HCT116 (cell line): Measurements from ENCODE around the gene TTLL10. TPM values are rescaled to one million over a fixed set of nuclear protein-coding genes. Genes with fewer than 3 reads are reported as not detected.

Experiments
- ATAC-seq: fragments of 200-7000 bp; cut with Tn5 transposase; 2 replicates; pipeline ENCODE4 v1.9.1; 2020; ENCODE audit warnings: mild to moderate bottlenecking, moderate library complexity
- BruUV-seq: library from RNA; stranded (reverse); fragments of 400-500 nt; replicated peaks from 2 replicates; lab custom pipeline; 2021; lab: Mats Ljungman, UMichigan
- CTCF ChIA-PET: fragments of 300-600 bp; sonication (Branson Sonifier 250); formaldehyde crosslinking; loops from one replicate; lab custom pipeline; 2021; ENCODE audit warnings: antibody characterized with exemption; lab: Charles Lee
- POLR2A ChIA-PET: fragments of 300-600, 350-600 bp; sonication (Branson Sonifier 250); formaldehyde crosslinking; loops from one replicate; lab custom pipeline; 2021; ENCODE audit warnings: antibody characterized with exemption; lab: Charles Lee
- RAD21 ChIA-PET, 2 experiments: fragments of 300-600 bp; sonication (Branson Sonifier 250); formaldehyde crosslinking; loops; one replicate each; lab custom pipeline; 2023; ENCODE audit warnings: low total read pairs in 2 of 2; ENCODE audit not compliant: uncharacterized antibody in 2 of 2, unreplicated experiment in 2 of 2, low non-redundant PET in 1 of 2; lab: Charles Lee
- DNase-seq: peaks from one replicate; pipeline ENCODE4 v3.0.0-alpha.2; 2010; ENCODE audit warnings: low read depth, low spot score
- H2AFZ ChIP-seq: fragments of 200-600 bp; shearing (Covaris generic), sonication (generic); 2 replicates; pipeline ENCODE4 v1.6.1; 2017; ENCODE audit warnings: low read depth, mixed run types, mixed read lengths, antibody characterized with exemption, low read length; ENCODE audit not compliant: poor library complexity, severe bottlenecking
- H3K27ac ChIP-seq: 2 replicates; pipeline ENCODE4 v1.5.1; 2012; ENCODE audit warnings: low read depth, low read length
- H3K27me3 ChIP-seq: fragments of 200-600 bp; sonication (generic); 2 replicates; pipeline ENCODE4 v1.6.1; 2016; ENCODE audit warnings: mixed run types, low read length, mixed read lengths; ENCODE audit not compliant: insufficient read depth
- H3K36me3 ChIP-seq, 2 experiments: fragments of 200-500 bp in 1 of 2; fragments of 200-600 bp in 1 of 2; sonication (Bioruptor generic) in 1 of 2; sonication (generic) in 1 of 2; 2 replicates each; pipeline versions ENCODE4 v1.5.1 to v1.6.1; 2014 to 2016; ENCODE audit warnings: low read length in 2 of 2, inconsistent platforms in 1 of 2, mixed read lengths in 1 of 2, mixed run types in 1 of 2; ENCODE audit not compliant: insufficient read depth in 2 of 2, control insufficient read depth in 1 of 2
- H3K4me1 ChIP-seq, 2 experiments: fragments of 200-600 bp in 1 of 2; sonication (generic) in 1 of 2; 2 replicates each; pipeline versions ENCODE4 v1.5.1 to v1.6.1; 2012 to 2017; ENCODE audit warnings: low read length in 2 of 2, inconsistent platforms in 1 of 2, mild to moderate bottlenecking in 1 of 2, mixed read lengths in 1 of 2, mixed run types in 1 of 2, moderate library complexity in 1 of 2; ENCODE audit not compliant: insufficient read depth in 2 of 2, control insufficient read depth in 1 of 2
- H3K4me2 ChIP-seq: fragments of 200-600 bp; sonication (generic); 2 replicates; pipeline ENCODE4 v1.6.1; 2017; ENCODE audit warnings: mixed run types, low read length, mixed read lengths
- H3K4me3 ChIP-seq, 2 experiments: fragments of 200-600 bp in 1 of 2; sonication (generic) in 1 of 2; replicated peaks in 1 of 2; 2 replicates each; pipeline ENCODE4 v1.5.1; 2011 to 2016; ENCODE audit warnings: low read length in 2 of 2, control low read depth in 1 of 2, low read depth in 1 of 2, mild to moderate bottlenecking in 1 of 2, mixed read lengths in 1 of 2, mixed run types in 1 of 2
- H3K79me2 ChIP-seq: fragments of 200-600 bp; sonication (generic); 2 replicates; pipeline ENCODE4 v1.6.1; 2017; ENCODE audit warnings: mild to moderate bottlenecking, mixed run types, low read length, moderate library complexity, mixed read lengths; ENCODE audit not compliant: insufficient read depth
- H3K9ac ChIP-seq: fragments of 200-600 bp; sonication (generic); 2 replicates; pipeline ENCODE4 v1.6.1; 2016; ENCODE audit warnings: low read length, mixed read lengths
- H3K9me2 ChIP-seq: fragments of 200-600 bp; sonication (generic), shearing (Covaris generic); 2 replicates; pipeline ENCODE4 v1.6.1; 2017; ENCODE audit warnings: mixed run types, mild to moderate bottlenecking, moderate library complexity; ENCODE audit not compliant: insufficient read depth
- H3K9me3 ChIP-seq, 2 experiments: fragments of 200-500 bp in 1 of 2; fragments of 200-600 bp in 1 of 2; sonication (Bioruptor generic) in 1 of 2; sonication (generic) in 1 of 2; 2 replicates each; pipeline ENCODE4 v1.6.1; 2014 to 2017; ENCODE audit warnings: low read length in 2 of 2, mixed read lengths in 2 of 2, inconsistent platforms in 1 of 2, low read depth in 1 of 2, mild to moderate bottlenecking in 1 of 2, mixed run types in 1 of 2, moderate library complexity in 1 of 2; ENCODE audit not compliant: control insufficient read depth in 1 of 2, insufficient read depth in 1 of 2
- H4K20me1 ChIP-seq: fragments of 200-600 bp; sonication (generic), shearing (Covaris generic); 2 replicates; pipeline ENCODE4 v1.6.1; 2017; ENCODE audit warnings: mixed run types, mild to moderate bottlenecking, moderate library complexity; ENCODE audit not compliant: insufficient read depth
- CEBPB ChIP-seq: IDR thresholded peaks from 2 replicates; pipeline ENCODE4 v1.6.1; 2012; ENCODE audit warnings: low read depth
- EGR1 ChIP-seq: IDR thresholded peaks from 2 replicates; pipeline ENCODE4 v1.6.1; 2012; ENCODE audit warnings: low read depth
- EZH2phosphoT487 ChIP-seq: fragments of 200-600 bp; IDR thresholded peaks from 2 replicates; pipeline ENCODE4 v1.6.1; 2018; ENCODE audit warnings: antibody characterized with exemption, borderline replicate concordance
- JUND ChIP-seq: IDR thresholded peaks from 2 replicates; pipeline ENCODE4 v1.6.1; 2012
- POLR2AphosphoS5 ChIP-seq: IDR thresholded peaks from 2 replicates; pipeline ENCODE4 v1.6.1; 2011; ENCODE audit warnings: mild to moderate bottlenecking, low read depth, low read length, moderate library complexity
- SP1 ChIP-seq: IDR thresholded peaks from 2 replicates; pipeline ENCODE4 v1.6.1; 2012; ENCODE audit warnings: low read depth
- SRF ChIP-seq: IDR thresholded peaks from 2 replicates; pipeline ENCODE4 v1.6.1; 2012; ENCODE audit warnings: low read depth
- TCF7L2 ChIP-seq: IDR thresholded peaks from 2 replicates; pipeline ENCODE4 v1.7.0; 2011; ENCODE audit warnings: borderline replicate concordance, inconsistent platforms; ENCODE audit not compliant: insufficient read depth, insufficient read length; ENCODE audit errors: extremely low read depth
- YY1 ChIP-seq: IDR thresholded peaks from 2 replicates; pipeline ENCODE4 v1.6.1; 2011; ENCODE audit warnings: low read length, low read depth, moderate library complexity, mild to moderate bottlenecking; ENCODE audit not compliant: insufficient replicate concordance; ENCODE audit errors: extremely low read depth
- intact Hi-C: fragments of 100-400 bp; cut with micrococcal nuclease; formaldehyde crosslinking; loops from 2 replicates; pipeline ENCODE4 v1.10.0; 2022
- total RNA-seq: library from RNA; stranded (reverse); gene quantifications from one replicate; pipeline ENCODE4 v1.2.1, GENCODE V29; 2021; ENCODE audit not compliant: unreplicated experiment

The TTLL10 gene
- total RNA-seq, 1 experiment from 2014 or later: 0.10 TPM

DNA sequence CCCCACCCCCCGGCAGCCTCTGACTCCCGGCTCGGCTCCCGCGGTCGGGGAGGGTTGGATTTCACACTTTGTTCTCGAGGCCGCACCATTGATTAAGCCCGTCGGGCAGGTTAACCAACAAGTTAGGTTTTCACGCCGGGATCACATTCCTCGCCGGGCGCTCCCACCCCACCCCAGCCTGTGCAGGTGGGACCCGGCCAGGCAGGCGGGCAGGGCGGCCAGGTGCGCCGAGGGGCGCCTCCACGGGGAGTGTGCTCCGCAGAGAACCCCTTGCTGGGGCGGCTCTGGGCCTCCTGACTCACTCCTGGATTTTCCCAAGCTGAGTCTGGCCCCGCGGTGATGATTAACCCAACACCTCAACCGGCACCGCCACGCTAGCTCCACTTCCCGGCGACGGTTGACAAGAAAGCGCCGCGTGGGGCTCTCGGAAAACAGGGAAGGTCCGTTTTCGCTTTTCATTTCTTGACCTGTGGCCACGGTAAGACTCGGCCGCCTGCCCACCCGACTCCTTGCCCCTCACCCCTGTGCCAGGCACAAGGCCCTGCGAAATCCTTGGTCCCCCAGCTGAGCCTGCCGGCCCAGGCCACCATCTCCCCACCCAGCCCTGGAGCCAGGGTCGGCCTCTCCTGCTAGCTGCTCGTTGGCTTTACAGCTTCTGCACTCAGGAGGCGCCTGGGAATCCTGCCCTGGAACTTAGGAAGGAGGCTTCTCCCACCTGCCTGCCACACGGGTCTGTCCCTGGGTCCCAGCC is 8.8 kb upstream of the TTLL10 start:
- H3K4me2 ChIP-seq: peak overlapping the region; percentile 93
- intact Hi-C loops: loop anchor here (1.0 to 5.0 kb wide), 2 partner anchors 42 to 65 kb away; partner anchors contain the start of gene TNFRSF18
- no peaks in the 10 kb centered on the region for H3K27me3 ChIP-seq
- peaks cover 56% of the 10 kb centered on the region for H3K79me2 ChIP-seq
- POLR2A ChIA-PET: interaction anchor here (1.6 kb wide), 1 partner anchor 48 kb away, joined by 3 read pairs; no protein-coding TSS in a partner anchor
- peak overlapping the region; percentile 88 to 97 for H3K4me3 ChIP-seq
- TF ChIP-seq YY1 (peak; percentile 14), JUND (no peak), POLR2AphosphoS5 (no peak; the same call in 1 of the 2 replicates), CEBPB (no peak)
- H3K9me2 ChIP-seq: no peaks in the 10 kb centered on the region
- H3K27ac ChIP-seq: peak overlapping the region; percentile 98
- no TSS peak for BruUV-seq
- RAD21 ChIA-PET: interaction anchor here in 1 of 2 experiments (1.2 kb wide), 1 partner anchor 42 kb away, joined by 3 read pairs; no protein-coding TSS in a partner anchor
- CTCF ChIA-PET: no interaction called here
- H3K4me1 ChIP-seq: peaks cover 15 to 34% of the 10 kb centered on the region in 2 experiments
- no peaks in the 10 kb centered on the region for H3K9me3 ChIP-seq
- no peaks in the 10 kb centered on the region for H4K20me1 ChIP-seq
- H2AFZ ChIP-seq: no peak overlapping the region
- peak overlapping the region; percentile 96 for H3K9ac ChIP-seq
- H3K36me3 ChIP-seq: peaks cover 0 to 2% of the 10 kb centered on the region in 2 experiments; a peak in 2 of 4 replicates
- peak; percentile 11 for ATAC-seq
- no peak for DNase-seq

DNA sequence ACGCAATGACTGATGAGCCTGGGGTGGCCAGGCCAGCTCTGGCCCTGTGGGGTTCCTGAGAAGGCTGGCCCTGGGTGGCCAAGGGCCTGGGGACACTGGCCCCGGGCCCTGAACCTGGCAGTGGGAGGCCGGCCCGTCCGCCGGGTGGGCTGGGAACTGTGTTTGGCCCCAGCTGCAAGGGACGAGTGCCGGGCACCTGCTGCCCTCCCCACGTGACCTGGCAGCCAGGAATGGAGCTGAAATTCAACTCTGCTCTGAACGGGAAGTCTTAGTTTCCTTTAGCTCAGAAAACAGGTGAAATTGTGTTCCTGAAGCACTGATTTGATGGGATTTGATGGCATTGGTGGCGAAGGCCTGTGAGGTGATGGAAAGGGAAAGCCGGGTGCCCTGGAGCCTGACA is 8.2 kb upstream of the TTLL10 start:
- ATAC-seq (no peak), DNase-seq (no peak)
- H3K27me3 ChIP-seq: no peaks in the 10 kb centered on the region
- POLR2A ChIA-PET: interaction anchor here (1.6 kb wide), 1 partner anchor 47 kb away, joined by 3 read pairs; no protein-coding TSS in a partner anchor
- TF ChIP-seq EZH2phosphoT487 (no peak), SP1 (no peak), TCF7L2 (no peak), SRF (no peak), EGR1 (no peak)
- CTCF ChIA-PET: no interaction called here
- no peaks in the 10 kb centered on the region for H3K9me2 ChIP-seq
- H3K9me3 ChIP-seq: no peaks in the 10 kb centered on the region
- intact Hi-C loops: no loop called here
- H3K36me3 ChIP-seq: peaks cover 0 to 2% of the 10 kb centered on the region in 2 experiments; a peak in 2 of 4 replicates
- H3K4me3 ChIP-seq: peak overlapping the region; percentile 88 to 97
- H3K4me1 ChIP-seq: peaks cover 15 to 34% of the 10 kb centered on the region in 2 experiments
- RAD21 ChIA-PET: no interaction called here
- peak overlapping the region; percentile 98 for H3K27ac ChIP-seq
- no peaks in the 10 kb centered on the region for H4K20me1 ChIP-seq
- H2AFZ ChIP-seq: no peak overlapping the region
- H3K9ac ChIP-seq: peak overlapping the region; percentile 96
- H3K4me2 ChIP-seq: peak overlapping the region; percentile 93
- H3K79me2 ChIP-seq: peaks cover 56% of the 10 kb centered on the region
- no TSS peak for BruUV-seq
